ENCODE data around the gene ANKRD40.
"Not testable (repeated sequence)": the region's sequence is repeated elsewhere in the genome, so short reads cannot be mapped to it uniquely, and the experiment has no call there.

Gene ANKRD40

DNA sequence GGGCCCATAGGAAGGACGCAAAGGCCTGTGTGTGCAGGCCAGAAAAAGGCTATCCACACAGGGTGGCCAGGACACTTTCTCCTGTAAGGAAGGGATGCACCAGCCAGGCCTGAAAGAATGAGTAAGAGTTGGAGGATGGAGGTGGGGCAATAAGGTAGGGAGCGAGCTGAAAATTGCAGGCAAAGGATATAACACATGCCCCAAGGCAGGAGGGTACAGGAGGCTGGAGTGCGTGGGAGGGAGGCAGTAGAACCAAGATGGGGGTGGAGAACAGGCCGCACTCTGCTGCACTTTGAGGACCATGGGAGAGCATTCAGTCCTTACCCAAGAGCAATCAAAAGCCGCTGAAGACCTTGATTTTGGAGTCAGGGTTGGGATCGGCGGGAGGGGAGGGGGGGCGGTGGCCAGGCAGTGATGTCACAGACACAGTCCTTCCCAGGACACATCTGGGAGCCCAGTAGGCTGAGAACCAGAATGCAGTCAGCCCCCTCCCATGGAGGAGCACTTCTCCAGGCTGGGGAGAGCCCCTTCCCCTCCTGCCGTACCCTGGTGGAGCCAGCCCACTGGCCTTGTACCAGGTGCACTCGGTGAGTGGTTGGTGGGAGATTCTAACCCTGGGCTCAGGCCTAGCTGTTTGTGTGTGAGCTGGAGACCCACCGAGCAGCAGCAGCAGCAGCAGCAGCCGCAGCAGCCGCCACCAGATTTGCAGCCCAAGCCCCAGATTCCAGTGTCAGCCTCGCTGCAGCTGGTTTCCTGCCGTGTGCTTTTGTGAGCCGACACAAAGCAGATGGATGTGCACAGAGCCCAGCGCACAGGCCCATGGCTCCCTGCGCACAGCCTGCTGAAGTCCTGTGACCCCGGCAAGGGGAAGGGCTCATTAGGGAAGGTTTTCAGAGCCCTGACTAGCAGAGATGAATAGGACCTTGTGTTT, 17.5 kb downstream of the ANKRD40 start:
- no peak for DNase-seq (ENCODE audit: low read depth, low spot score)

DNA sequence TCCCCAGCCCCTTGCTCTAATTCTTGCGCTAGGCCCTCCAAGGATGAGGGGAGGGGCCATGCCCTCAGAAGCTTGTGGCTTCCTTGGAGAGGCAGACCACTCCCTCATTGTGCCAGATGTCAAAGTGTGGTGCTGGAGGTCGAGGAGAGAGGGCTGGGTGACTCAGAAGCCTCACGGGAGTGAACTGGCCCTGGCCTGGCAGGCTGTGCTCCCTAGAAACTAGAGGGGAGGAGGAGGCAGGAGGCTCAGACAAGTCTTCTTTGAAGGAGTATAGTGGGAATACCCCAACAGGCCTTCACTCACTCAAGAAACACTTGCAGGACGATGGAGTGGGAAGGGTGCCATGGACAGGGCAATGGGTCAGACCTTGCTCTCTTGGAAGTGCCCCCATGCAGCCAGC, 18.5 kb downstream of the ANKRD40 start:
- DNase-seq (ENCODE audit: low read depth, low spot score), result no peak

More for the DNA sequence above, 17.5 kb downstream of the ANKRD40 start:
- H3K4me3 ChIP-seq (ENCODE audit: low read length), result no peak overlapping the region

DNA sequence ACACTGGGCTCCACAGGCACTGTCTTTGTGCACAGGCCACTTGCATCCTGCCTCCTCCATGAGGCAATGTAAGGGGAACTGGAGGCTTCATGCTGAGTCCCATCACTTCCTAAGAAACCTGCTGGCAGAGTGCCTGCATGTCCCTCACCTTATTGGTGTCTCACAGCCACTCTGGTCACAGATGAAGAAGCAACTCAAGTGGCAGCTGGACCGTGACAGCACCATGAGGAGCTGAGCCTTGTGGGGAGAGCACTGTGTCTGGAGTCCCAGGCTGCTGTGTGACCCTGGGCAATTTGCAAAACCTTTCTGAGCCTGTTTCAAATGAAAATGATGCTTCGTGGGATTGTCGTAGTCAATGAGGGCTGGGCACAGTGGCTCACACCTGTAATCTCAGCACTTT, 19.5 kb downstream of the ANKRD40 start:
- no peak overlapping the region for H3K4me3 ChIP-seq (ENCODE audit: low read length)
- DNase-seq (ENCODE audit: low read depth, low spot score), result no peak

More for the DNA sequence above, 18.5 kb downstream of the ANKRD40 start:
- H3K4me3 ChIP-seq (ENCODE audit: low read length), result no peak overlapping the region

- H3K4me3 ChIP-seq (ENCODE audit: low read length), result no peak overlapping the region
- DNase-seq (ENCODE audit: low read depth, low spot score), result no peak
Observed at GRCh38 chr17:50687200-50688066, 20.3 kb downstream of the ANKRD40 start.

GRCh38 chr17:50686494-50687199, 21.1 kb downstream of the ANKRD40 start:
- no peak for DNase-seq (ENCODE audit: low read depth, low spot score)
- no peak overlapping the region for H3K4me3 ChIP-seq (ENCODE audit: low read length)

- no peak for DNase-seq (ENCODE audit: low read depth, low spot score)
- no peak overlapping the region for H3K4me3 ChIP-seq (ENCODE audit: low read length)
Observed at GRCh38 chr17:50685691-50686493, 21.8 kb downstream of the ANKRD40 start.

GRCh38 chr17:50685334-50685665, 22.4 kb downstream of the ANKRD40 start:
- H3K4me3 ChIP-seq (ENCODE audit: low read length), result no peak overlapping the region
- no peak for DNase-seq (ENCODE audit: low read depth, low spot score)

DNA sequence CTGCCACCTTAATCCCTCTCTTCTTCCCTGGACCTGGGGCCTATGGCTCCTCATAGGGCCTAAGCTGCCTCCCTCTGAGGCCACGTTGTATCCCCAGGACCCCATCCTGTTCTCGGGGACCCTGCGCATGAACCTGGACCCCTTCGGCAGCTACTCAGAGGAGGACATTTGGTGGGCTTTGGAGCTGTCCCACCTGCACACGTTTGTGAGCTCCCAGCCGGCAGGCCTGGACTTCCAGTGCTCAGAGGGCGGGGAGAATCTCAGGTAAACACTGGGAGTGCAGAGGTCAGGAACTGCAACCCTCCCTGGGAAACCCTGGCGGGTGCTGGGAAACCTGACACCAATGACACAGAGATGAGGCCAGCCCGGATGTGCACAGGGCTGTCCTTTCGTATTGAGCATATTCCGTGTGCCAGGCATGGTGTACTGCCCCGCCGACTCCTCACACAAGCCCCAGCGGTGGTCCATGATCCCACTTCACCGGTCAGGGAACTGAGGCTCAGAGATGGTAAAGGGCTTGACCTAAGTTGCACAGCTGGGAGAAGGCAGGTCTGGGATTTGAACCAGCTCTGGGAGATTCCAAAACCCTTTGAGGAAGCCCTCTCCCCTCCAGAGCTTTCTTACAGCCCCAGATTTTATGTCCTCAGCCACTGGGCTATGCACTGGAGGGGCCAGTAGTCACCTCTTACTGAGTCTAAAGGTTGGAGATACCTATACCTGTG, 22.9 kb downstream of the ANKRD40 start:
- DNase-seq (ENCODE audit: low read depth, low spot score), result no peak
- no peak overlapping the region for H3K4me3 ChIP-seq (ENCODE audit: low read length)

DNA sequence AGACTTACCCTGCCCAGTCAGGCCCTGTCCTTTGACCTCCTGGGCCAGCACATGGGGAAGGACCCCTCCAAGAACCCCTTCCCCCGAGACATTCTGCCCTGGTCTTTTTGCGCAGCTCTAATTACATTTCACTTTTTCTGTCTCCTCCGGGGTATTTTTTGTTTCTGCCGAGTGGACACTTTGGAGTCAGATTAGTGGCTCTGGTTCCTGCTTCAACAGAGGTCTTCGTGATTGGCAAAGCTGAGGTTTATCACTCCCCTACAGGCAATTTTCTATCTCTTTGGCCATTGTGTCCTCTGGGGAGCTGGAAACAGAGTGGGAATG, 23.5 kb downstream of the ANKRD40 start:
- H3K4me3 ChIP-seq (ENCODE audit: low read length), result no peak overlapping the region
- no peak for DNase-seq (ENCODE audit: low read depth, low spot score)

DNA sequence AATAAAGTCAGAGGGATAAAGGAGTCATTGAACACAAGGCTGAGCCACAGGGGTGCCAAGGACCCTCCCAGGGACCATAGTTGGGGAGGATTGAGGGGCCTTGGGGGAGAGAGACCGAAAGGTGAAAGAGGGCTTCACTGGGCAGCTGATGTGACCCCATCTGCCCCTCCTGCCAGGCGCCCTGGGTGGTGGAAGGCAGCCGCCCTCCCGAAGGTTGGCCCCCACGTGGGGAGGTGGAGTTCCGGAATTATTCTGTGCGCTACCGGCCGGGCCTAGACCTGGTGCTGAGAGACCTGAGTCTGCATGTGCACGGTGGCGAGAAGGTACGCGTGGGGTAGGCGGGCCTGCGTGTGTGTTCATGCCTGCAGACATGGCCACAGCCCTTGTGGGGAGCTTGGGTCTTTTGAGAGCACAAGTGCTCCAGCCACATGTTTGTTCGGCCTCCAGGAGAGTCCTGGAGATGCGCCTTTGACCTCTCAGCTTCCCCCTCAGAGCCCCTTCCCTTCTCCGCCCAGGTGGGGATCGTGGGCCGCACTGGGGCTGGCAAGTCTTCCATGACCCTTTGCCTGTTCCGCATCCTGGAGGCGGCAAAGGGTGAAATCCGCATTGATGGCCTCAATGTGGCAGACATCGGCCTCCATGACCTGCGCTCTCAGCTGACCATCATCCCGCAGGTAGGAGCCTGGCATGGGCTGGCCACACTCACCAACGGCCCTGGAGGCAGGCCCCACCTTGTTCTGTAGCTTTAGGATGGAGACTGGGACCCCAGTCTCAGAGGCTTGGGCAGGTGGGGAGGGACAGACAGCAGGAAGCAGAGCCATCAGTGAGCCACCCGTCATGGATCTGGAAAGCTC, 24.1 kb downstream of the ANKRD40 start:
- no peak overlapping the region for H3K4me3 ChIP-seq (ENCODE audit: low read length)
- DNase-seq (ENCODE audit: low read depth, low spot score), result no peak

DNA sequence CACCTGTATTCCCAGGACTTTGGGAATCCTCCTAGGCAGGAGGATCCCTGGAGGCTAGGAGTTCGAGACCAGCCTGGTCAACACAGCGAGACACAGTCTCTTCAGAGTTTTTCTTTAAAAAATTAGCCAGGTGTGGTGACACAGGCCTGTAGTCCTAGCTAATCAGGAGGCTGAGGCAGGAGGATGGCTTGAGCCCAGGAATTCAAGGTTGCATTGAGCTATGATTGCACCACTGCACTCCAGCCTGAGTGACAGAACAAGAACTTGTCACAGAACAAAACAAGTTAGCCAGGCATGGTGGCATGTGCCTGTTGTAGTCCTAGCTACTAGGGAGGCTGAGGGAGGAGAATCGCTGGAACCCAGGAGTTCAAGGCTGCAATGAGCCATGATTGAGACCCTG, 24.8 kb downstream of the ANKRD40 start:
- no peak for DNase-seq (ENCODE audit: low read depth, low spot score)
- H3K4me3 ChIP-seq (ENCODE audit: low read length), result no peak overlapping the region

GRCh38 chr17:50682441-50682840, 25.3 kb downstream of the ANKRD40 start:
- H3K4me3 ChIP-seq (ENCODE audit: low read length), result no peak overlapping the region
- DNase-seq (ENCODE audit: low read depth, low spot score), result no peak

- peak; percentile 42 for DNase-seq (ENCODE audit: low read depth, low spot score)
- H3K4me3 ChIP-seq (ENCODE audit: low read length), result peak overlapping the region; percentile 7; the same call in 1 of the 2 replicates
Observed at GRCh38 chr17:50681263-50682200, 26.2 kb downstream of the ANKRD40 start.

DNA sequence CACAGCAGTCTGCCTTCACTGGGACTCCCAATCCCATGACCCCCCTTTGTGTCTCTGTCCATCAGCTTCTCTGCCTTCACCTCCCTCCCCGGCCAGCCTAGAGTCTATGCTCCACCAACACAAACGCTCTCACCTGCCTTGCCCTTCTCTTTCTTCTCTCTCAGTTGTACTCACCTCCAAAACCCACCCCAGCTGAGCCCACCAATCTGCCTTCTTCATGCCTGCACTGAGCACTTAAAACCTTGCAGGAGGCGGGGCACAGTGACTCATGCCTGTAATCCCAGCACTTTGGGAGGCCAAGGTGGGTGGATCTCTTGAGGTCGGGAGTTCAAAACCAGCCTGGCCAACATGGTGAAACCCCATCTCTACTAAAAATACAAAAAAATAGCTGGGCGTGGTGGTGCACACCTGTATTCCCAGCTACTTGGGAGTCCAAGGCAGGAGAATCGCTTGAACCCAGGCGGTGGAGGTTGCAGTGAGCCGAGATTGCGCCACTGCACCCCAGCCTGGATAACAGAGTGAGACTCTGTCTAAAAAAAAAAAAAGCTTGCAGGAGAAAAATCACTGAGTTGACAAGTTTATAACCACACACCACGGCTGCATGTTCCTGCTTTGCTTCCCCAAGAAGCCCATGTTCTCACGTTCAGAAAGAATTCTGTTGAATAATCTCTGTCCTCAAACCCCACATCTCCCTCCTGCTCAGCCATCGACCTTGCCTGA, 27.0 kb downstream of the ANKRD40 start:
- not testable (repeated sequence) for DNase-seq (ENCODE audit: low read depth, low spot score)
- peak overlapping the region; percentile 7; the same call in 1 of the 2 replicates for H3K4me3 ChIP-seq (ENCODE audit: low read length)

GRCh38 chr17:50680126-50680525, 27.6 kb downstream of the ANKRD40 start:
- no peak for DNase-seq (ENCODE audit: low read depth, low spot score)
- no peak overlapping the region for H3K4me3 ChIP-seq (ENCODE audit: low read length)
